ENCODE measurements around the gene SLC25A23. TPM values are rescaled to one million over a fixed set of nuclear protein-coding genes. Genes with fewer than 3 reads are reported as not detected.

Gene SLC25A23
- total and polyA plus RNA-seq, 2 donors (not counting 1 experiment from before 2014, with no cell fraction given), result 9.3 to 25.3 TPM

DNA sequence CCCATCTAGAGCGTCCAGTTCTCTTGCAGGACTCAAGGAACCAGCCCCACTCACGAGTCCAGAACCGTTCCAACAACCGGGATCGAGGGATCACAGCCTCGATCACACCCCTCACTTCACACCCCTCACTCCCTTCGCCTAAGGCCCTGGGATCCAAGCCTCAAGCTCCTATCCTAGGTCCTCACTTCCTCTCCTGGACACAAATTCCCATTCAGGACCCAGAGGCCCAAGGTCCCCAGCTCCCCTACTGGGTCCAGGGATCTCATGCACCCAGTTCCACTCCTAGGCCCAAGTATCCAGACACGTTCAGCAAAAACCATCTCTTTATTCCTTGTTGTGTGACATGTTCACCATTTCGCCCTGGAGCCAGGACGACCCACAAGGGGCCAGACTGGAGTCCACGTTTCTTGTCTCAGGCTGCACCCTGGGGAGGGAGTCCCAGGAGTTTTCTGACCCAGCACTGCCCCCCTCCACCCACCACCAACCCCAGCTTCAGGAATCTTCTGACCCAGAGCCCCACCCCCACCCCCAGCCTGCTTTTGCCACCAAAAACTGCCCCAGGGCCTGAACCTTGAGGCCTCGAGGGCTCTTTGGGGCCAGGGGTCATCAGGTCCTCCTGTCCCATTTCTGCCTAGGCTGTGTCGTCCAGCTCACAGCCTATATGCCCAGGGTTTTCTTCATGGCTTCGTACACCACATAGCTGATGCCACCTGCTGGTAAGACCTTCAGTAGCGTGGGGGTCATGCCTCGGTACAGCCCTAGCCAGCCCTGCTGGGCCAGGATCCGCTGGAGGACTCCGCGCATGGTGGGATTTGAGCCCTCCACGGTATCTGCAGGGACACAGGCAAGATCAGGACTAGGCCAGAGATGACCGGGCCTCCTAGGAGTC lies 33.6 kb downstream of the SLC25A23 start:
- Histone ChIP-seq H3K27ac (ENCODE audit: low read length in 2 of 2) (peak overlapping the region; percentile 84 to 93), H3K9ac (ENCODE audit: low read length) (peak overlapping the region; percentile 58), H3K27me3 (replicated peaks in 1 of 4; ENCODE audit: control extremely low read depth in 1 of 4, control insufficient read depth in 3 of 4, insufficient read depth in 4 of 4, low read length in 3 of 4) (no peaks in the 10 kb centered on the region), H3K79me2 (ENCODE audit: control insufficient read depth, insufficient read depth, low read length) (peaks cover 32% of the 10 kb centered on the region), H3K4me2 (replicated peaks; ENCODE audit: low read depth, low read length, poor library complexity, severe bottlenecking) (peak overlapping the region; percentile 74), H3K36me3 (replicated peaks in 1 of 2; ENCODE audit: control extremely low read depth in 1 of 2, control insufficient read depth in 1 of 2, extremely low read depth in 1 of 2, insufficient read depth in 2 of 2, low read length in 1 of 2) (peaks cover 0 to 15% of the 10 kb centered on the region in 2 experiments), H3K4me1 (ENCODE audit: control insufficient read depth in 2 of 2, insufficient read depth in 2 of 2, low read length in 2 of 2) (peaks cover 26 to 35% of the 10 kb centered on the region in 2 donors), H2AFZ (ENCODE audit: insufficient read depth, low read depth, low read length, poor library complexity, severe bottlenecking) (peak overlapping the region; percentile 89), H4K20me1 (ENCODE audit: control insufficient read depth, insufficient read depth, low read length, poor library complexity, severe bottlenecking) (peaks cover 32% of the 10 kb centered on the region), H3K9me3 (ENCODE audit: control extremely low read depth in 1 of 3, control insufficient read depth in 2 of 3, insufficient read depth in 1 of 3, low read length in 2 of 3) (peaks cover 0 to 19% (median 0%) of the 10 kb centered on the region in 3 donors), H3K4me3 (ENCODE audit: control extremely low read depth in 1 of 5, extremely low read depth in 1 of 5, insufficient read depth in 1 of 5, low read depth in 2 of 5, low read length in 4 of 5) (peak overlapping the region in 4 of 5 experiments; percentile 31 to 57 (median 45))
- ChIA-PET POLR2A (interaction anchor here (0.6 to 2.9 kb wide), 5 partner anchors 33 to 346 kb away, joined by 5 to 15 read pairs (median 12); partner anchors contain the start of genes ALKBH7, CLPP and GTF2F1), CTCF (interaction anchor here (1.4 to 2.0 kb wide), 2 partner anchors 79 to 438 kb away, joined by 6 read pairs; no protein-coding TSS in a partner anchor)
- H3K27ac Mint-ChIP-seq, result peak overlapping the region; percentile 94
- H3K9me3 Mint-ChIP-seq (ENCODE audit: insufficient read depth), result no peaks in the 10 kb centered on the region
- 96% methylated on average over 20 of the region's 21 CpGs for WGBS (ENCODE audit: insufficient coverage)
- DNase-seq (peak; percentile 40), ATAC-seq (ENCODE audit: low read depth) (no peak)
- peak overlapping the region; percentile 82 for H3K4me3 Mint-ChIP-seq
- H3K27me3 Mint-ChIP-seq, result no peaks in the 10 kb centered on the region
- TF ChIP-seq, protein P1, sequence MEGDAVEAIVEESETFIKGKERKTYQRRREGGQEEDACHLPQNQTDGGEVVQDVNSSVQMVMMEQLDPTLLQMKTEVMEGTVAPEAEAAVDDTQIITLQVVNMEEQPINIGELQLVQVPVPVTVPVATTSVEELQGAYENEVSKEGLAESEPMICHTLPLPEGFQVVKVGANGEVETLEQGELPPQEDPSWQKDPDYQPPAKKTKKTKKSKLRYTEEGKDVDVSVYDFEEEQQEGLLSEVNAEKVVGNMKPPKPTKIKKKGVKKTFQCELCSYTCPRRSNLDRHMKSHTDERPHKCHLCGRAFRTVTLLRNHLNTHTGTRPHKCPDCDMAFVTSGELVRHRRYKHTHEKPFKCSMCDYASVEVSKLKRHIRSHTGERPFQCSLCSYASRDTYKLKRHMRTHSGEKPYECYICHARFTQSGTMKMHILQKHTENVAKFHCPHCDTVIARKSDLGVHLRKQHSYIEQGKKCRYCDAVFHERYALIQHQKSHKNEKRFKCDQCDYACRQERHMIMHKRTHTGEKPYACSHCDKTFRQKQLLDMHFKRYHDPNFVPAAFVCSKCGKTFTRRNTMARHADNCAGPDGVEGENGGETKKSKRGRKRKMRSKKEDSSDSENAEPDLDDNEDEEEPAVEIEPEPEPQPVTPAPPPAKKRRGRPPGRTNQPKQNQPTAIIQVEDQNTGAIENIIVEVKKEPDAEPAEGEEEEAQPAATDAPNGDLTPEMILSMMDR (IDR thresholded peaks at IDR 0.05), result no peak
- no peak for TF ChIP-seq EZH2 (IDR thresholded peaks at IDR 0.05; ENCODE audit: borderline replicate concordance, insufficient read depth, low read depth, low read length, poor library complexity, severe bottlenecking)
- intact Hi-C loops (cut with micrococcal nuclease), result loop anchor here (1.0 to 2.0 kb wide), 7 partner anchors 33 to 315 kb away; partner anchors contain the start of genes CLPP, GTF2F1, RFX2 and TUBB4A
- peaks cover 35% of the 10 kb centered on the region for H3K4me1 Mint-ChIP-seq

Data from B cell (primary cell).